T47D (cell line): ENCODE data around the gene FBXW11.

Experiments used
- DNase-seq, 2 experiments: peaks; one replicate each; pipeline versions ENCODE4 v3.0.0 to v3.0.0-alpha.2; 2011 to 2012; ENCODE audit warnings: low read depth in 1 of 2, low spot score in 1 of 2
- JUND ChIP-seq: IDR thresholded peaks from 2 replicates; pipeline ENCODE4 v1.6.1; 2012; ENCODE audit warnings: low read depth
- in situ Hi-C: cut with HindIII; loops from 2 replicates; pipeline ENCODE4 v1.10.0; 2016; ENCODE audit warnings: low sequenced_read_pairs, low pct_unique_long_range_greater_than_20kb

Gene FBXW11

DNA sequence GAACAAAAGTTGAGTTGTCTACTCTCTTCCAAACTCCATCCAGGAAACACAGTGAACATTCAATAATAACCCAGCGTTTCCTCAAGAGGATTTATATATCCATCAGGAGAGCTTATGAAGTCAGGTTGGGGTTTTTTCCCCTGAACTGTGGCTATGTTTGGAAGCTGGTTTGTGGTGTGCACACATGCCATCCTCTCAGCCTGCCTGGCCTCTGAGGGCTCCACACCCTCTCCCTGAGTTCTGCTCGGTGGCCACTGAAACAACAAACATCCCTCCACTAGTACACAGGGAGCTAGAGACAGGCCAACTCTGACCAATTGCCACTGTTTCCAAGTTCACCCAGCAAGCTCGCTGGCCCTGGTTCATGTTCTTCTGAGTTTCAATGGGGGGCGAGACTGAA is 185.2 kb downstream of the FBXW11 start:
- no peak for DNase-seq
- in situ Hi-C loops: no loop called here

DNA sequence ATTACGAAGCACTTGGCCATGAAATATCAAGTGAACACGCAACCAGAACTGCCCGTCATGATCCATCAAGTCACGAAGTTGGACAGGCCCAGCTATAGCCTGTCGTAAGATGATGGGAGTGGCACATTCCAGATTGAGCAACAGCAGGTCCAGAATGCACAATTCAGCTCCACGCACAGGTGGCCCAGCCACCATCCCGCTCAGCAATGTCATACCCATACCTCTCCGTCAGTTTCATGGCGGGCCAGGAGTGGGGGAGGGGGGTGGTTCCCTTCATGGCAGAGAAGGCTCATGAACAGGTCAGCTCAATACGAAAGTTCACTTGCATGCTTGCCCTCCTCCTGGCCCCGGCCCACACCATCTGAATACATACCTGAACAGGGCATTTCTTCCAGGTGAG is 185.9 kb downstream of the FBXW11 start:
- DNase-seq: no peak
- in situ Hi-C loops: no loop called here
- no peak for TF ChIP-seq JUND

More for the DNA sequence above, 185.2 kb downstream of the FBXW11 start:
- TF ChIP-seq JUND: no peak

DNA sequence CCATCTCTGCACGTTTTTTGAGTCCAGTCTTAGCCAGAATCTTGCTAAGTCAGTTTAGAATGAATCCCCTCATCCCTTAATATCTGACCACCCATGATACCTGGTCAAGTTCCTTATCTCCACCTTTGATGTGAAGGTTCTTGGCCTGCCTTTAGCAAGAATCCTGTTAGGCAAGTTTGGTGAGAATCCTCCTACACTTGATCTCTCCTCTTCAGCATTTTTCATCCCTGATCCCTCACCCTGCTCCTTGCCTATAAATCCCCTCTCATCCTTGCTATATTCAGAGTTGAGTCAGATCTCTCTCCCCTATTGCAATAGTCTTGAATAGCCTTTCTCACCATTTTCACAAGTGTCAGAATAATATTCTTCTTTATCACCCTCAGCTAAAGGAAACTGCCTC is 189.8 kb downstream of the FBXW11 start:
- TF ChIP-seq JUND: no peak
- no peak for DNase-seq
- in situ Hi-C loops: no loop called here

DNA sequence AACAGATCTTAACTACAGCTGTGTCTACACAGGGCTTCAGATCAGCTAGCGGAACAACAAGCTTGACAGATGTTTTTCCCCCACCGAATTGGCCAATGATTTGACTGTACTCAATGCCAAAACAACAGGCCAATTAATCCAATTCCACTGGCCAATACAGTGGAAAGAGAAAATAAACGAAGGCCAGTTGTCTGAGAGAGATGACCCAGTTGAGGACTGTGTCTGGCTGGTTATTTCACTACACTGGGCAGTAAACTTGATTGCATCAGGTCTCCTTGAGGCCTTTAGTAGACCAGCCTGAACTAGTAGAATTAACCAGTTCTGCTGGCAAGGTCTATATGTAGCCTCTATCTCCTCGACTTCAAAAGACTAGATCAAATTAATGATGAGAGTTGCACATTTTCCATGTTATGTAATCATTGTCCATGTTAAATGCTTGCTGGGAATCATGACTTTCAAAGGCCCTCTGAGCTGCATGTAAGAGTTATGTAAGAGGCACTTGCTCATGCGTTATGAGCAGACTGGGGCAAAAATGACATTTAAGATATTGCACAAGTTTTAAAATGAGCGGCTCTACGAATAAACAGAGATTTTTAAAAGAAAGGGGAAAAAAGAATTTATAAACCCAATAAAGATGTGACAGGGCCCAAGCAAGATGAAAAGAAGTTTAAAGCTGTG is 192.5 kb downstream of the FBXW11 start:
- no peak for DNase-seq
- in situ Hi-C loops: no loop called here
- no peak for TF ChIP-seq JUND

DNA sequence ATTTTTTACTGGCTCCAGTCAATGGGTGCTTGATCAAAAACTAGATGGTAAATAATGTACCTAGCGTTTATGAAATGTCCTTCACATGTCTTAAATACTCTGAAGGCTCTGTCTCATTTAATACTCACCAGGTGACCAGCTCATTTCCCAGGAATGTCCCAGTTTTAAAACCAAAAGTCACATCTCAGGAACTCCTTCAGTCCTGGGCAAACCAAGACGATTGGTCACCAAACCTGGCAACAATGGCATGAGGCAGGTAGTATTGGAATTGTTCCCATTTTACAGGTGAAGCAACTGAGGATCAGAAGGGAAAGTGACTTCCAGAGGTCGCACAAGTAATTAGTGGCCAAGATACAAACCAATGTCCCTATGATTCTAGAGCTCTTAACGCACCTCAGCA is 193.2 kb downstream of the FBXW11 start:
- DNase-seq: no peak
- TF ChIP-seq JUND: no peak
- in situ Hi-C loops: no loop called here
